Measurements from ENCODE around the gene REXO2. TPM values are rescaled to one million over a fixed set of nuclear protein-coding genes. Genes with fewer than 3 reads are reported as not detected.

Gene REXO2
- 94.3 and 95.7 TPM in 2 replicates for total RNA-seq (2014; rRNA removed; shearing (Covaris generic))

DNA sequence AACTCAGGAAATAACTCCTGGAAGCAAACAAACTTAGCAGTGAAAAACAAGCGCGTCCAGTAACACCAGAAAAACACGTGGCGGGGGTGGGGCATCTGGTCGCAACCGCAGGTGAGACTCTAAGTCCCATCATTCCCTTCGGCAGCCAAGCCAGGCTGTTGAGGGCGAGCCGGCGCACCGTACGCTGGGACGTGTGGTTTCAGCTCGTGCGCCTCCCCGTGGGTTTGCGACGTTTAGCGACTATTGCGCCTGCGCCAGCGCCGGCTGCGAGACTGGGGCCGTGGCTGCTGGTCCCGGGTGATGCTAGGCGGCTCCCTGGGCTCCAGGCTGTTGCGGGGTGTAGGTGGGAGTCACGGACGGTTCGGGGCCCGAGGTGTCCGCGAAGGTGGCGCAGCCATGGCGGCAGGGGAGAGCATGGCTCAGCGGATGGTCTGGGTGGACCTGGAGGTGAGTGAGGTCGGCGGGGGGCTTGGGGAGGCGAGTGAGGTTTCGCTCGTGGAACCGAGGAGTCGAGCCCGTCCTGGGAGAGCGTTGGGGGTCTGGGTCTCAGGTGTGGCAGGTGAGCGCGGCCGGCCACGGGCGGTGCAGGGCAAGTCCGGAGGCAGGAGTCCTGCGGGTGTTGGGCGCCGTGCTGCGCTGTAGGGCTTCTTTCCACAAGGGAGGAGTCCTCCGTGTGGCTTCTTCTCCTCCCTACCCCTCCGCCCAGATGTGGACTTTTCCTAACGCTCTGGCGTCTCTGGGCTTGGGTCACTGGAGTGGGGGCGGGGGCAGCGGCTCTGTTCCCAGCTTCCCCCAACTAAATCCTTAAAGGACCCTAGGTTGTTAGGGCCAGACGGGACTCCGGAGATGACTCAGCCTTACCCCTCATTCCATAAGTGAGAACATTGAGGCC lies at the start of gene REXO2:
TSS of gene REXO2 (plus strand) at position 239 of the 892 bp plus-strand sequence. CDS start at position 301, 62 bp downstream.
- DNase-seq (ENCODE audit: low spot score): peak; percentile 98

DNA sequence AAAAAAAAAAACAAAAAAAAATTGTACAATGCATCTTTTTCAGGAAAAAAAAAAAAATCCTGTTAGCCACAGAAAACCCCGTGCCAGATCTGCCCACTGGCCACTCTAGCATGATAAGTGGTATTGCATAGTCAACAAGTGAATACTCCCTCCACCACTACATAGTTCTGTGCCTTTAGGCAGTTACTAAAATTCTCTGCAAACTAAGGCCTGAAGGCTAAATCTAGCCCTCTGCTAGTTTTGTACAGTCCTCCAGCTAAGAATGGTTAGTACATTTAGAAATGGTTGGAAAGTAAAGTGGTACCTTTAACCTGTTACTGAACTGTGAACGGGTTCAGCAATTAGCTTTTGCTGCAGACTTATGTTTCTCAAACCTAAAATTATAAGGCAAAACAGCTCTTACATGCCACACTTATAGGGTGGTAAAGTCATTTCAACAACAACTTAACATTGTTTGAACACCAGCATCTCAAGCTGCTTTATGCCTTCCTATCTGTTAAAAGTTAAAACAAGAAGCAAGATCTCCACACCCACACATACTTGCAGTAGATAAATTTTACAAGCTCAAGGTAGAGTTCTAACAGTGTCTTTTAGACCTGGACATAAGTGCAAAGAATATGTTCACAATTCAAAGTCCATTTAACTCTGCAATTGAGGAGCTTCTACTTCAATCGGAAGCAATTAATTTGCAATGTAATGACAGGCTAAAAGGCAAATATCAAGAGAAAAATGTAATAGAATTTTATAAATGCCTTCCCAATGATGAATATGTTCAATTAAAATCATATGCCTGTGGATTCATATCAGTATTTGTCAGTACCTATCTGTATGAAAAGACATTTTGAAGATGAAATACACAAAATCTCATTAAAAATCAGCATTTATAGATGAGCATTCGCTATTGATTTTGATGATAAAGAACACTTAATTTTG lies 46.3 kb upstream of the REXO2 start:
- no peak for DNase-seq (ENCODE audit: low spot score)

DNA sequence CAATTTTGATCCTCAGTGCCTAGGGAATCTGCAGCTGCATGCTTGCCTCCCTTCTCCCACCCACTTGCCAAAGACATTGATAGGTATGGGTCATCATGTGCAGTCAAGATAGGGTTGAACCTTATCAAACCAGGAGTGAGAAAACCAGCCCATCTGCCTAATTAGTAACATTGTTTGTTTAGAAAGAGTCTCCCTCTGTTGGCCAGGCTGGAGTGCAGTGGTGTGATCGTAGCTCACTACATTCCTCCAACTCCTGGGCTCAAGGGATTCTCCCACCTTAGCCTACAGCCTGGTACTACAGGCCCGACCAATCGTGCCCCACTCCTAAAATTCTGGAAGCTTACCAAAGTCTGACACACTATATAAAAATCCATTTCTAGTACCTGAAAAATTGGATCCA lies 43.5 kb upstream of the REXO2 start:
- peak; percentile 48 for DNase-seq (ENCODE audit: low spot score)

DNA sequence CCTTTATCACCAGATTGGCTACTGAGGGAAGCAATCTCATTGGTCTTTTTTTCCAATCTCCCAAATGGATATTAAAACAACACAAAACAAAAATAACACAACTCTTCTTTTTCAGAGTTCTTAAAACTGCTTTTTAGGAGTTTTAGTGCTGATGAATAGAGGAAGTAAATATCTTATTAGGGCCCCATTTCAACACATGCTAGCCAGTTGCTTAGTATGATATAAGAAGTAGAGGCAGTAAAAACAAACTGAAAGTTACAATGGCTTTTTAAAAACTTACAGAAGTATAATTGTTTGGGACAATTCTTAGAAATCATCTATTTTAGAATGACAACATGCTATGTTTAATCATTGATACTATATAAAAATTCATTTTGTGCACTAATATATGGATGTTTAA lies 42.4 kb upstream of the REXO2 start:
- no peak for DNase-seq (ENCODE audit: low spot score)

DNA sequence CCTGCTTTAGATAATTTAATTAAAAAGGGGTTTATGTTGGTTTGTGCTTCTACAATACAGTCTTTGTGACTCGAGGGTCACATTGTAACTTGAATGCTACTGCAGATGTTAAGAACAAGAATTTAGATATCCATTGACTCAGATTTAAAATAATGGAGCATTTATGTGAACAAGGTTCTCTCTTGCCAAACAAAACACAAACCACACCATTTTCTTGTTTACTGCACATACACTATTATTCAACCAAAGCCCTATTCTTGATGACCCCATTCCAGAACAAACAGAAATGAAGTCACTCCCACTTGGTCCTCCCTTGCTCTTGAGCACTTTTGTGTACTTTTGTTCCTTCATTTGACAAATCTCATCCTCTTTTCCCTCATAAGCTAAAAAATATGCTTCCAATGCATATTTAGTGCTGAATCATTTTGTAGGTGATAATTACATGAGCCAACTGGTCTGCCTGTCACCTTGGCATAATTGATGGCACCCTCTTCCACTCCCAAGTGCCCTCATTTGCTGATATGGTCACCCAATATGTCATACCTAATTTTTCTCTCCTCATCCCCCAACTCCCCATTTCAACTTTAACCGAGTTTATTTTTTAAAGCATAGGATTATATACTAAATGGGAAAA lies 41.8 kb upstream of the REXO2 start:
- no peak for DNase-seq (ENCODE audit: low spot score)

DNA sequence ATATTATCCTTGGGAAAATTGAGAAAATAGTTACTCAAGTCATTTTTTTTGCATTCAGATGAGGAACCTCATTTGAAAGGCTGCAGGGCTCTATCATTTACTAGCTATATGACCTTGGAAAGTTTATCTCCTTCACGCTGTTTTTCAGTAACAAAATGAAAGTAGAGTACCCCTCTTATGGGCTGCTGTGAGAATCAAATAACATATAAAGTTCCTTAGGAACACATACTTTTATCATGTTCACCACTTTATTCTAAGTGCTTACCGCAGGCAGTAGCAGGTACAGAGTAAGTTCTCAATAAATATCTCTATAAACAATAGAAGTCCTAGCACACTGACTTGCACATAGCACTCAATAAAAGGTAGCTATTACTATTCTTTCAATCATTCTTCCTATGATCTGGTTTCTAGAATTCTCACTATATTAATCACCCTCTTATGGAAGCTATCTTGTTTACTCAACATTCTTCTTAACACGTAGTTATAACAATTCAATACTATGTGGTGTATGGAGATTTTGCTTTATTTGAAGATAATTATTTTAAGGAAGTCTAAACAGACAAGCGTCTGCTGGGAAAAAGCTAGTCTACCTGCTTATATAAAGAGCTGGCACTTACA lies 40.9 kb upstream of the REXO2 start:
- no peak for DNase-seq (ENCODE audit: low spot score)

DNA sequence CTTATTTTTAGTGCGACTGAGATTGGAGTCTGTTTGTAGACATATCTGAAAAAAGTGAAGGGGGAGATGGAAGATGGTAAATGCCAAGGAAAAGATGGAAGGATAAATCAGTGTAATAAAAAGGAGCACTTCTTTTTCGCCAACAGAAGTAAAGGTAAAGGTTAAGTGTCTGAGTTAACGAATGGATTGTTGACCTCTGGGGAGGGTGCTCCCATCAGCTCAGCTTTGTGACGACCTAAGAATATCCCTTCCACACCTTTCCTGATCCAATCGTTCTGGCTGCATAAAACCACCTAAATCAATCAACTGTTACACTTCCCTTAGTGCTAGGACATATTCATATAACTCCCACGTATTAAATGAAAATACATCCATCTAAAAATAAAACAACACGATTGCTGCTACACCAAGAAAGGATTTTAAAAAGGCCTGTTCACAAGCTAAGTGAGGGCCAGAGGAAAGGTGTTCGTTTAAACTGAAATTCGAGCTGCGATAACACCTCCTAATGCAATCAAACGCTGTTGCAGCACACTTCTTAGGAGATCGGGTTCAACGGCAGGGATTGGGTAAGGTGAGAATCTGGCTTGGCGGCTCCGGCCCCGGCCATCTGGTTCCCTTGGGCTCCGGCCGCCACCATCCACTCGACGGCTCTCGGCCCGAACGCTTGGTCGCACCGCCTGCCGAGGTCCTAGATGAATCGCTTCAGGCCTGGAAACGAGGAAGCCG lies 39.6 kb upstream of the REXO2 start:
- DNase-seq (ENCODE audit: low spot score): peak; percentile 85

DNA sequence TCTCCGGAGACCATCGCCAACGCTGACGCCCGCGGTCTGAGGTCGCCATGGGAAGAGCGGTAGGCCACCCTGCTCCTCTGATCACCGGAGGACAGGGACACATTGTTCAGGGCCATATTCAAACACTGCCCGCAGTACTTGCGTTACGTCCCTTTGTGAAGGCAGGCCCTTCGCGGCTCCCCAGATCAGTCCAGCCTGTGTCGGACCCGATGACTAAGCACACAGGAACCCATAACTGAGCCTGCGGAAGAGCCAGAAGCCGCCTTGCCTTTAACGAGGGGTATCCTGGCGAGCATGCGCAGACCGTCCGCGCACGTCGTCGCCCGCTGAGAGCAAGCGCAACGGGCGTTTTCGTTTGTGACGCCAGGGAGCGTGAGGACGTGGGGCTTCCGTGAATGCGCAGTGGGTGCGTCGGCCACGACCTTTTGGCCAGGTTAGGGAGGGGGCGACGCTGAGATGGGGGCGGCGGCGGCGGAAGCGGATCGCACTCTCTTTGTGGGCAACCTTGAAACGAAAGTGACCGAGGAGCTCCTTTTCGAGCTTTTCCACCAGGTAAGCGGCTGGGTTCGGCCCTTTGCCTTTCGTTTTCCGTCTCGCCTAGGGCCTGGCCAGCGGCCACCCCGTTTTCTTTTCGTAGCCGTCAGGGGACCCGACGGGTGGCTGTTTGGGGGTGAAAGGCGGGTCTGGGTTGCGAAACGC lies 38.9 kb upstream of the REXO2 start, which contains the start of the genes C11orf71 and RBM7:
TSS of gene C11orf71 (minus strand) at position 296 of the 699 bp plus-strand sequence. CDS start at position 116, 180 bp downstream.
TSS of gene RBM7 (plus strand) at position 451 of the 699 bp plus-strand sequence. CDS start at position 457, 6 bp downstream.
- DNase-seq (ENCODE audit: low spot score): peak; percentile 99

DNA sequence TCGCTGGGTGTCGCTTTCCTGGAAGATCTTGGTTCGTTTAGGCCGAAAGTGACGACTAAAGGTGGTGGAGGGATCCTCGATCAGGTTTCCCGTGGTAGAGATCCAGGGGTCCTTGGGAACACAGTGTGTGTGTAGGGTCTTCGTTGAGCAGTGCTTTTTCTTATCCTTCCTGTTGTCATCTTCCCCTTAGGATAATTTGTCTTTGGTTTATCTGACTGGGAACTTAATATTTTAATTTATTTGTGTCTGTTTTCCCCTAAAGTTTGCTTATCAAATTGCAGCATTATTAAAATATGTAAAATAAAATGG lies 38.4 kb upstream of the REXO2 start:
- DNase-seq (ENCODE audit: low spot score): no peak

DNA sequence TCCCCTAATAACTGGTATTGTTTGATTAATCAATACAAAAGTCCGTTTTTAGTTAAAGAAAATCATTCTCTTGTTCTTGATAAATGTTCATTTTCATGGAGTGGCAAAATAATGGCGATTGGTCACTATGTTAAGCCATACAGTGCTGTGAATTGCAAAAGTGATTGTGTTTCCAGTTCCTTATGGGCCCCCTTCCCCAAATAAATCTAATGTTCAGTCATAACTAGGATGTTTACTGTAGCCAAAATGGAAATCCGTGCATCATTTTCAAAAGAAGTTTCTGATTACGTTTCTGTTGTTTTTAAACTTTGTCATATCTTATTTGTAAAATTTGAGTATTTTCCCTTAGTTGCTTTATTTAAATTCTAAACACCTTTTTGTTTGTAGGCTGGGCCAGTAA lies 38.0 kb upstream of the REXO2 start:
- DNase-seq (ENCODE audit: low spot score): peak; percentile 40

DNA sequence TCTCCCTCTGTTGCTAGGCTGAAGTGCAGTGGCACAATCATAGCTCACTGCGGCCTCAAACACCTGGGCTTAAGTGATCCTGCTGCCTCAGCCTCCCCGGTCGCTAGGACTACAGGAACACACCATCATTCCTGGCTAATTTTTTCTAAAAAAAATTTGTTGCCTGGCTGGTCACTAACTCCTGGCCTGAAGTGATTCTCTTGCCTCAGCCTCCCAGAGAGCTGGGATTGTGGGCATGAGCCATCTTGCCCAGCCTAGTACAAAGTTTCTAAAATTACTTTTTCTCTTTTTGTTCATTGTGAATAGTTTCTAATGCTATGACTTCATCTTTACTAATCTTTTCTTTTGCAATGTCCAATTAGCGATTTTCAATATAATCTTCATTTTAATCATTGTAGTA lies 26.3 kb upstream of the REXO2 start:
- no peak for DNase-seq (ENCODE audit: low spot score)

DNA sequence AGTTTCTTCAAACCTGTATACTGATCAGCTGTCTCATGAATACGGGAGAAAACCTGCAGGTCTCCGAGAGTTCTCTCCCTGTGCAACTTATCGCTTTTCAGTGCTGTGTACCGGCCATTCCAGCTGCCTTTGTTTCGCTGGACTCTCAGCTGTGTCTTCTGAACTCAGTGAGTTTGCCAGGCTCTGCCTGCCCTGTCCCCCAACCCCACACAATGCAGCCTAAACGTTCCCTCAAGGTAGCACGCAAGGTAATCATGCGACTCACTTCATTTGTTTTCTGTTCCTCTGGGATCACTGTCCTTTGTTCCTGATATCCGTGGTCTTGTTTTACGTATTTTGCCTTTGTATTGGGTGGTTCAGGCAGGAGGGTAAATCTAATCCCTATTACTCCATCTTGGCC lies 25.3 kb upstream of the REXO2 start:
- no peak for DNase-seq (ENCODE audit: low spot score)

DNA sequence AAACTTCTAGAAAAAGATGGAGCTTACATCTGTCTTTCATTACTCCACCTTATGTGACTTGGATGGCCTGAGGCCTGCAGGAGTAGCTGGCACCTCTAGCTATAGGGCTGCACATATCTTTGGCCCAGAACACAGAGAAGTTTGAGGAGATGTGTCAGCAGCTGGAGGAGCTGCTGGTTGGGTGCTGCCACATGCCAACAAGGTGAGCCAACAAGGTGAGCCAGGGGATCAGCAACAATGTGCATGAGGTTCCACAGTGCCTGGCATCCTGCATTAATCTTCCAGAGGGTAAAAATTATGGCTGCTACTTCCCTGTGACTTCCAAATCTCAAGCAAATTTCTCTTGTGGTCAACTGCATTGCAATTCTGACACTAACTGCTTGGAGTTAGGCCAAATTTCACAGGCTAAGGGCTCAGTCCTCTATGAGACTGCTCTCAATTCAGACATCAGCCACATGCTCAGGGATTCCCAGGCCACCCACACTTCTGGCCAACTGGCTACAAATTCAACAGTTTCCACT lies 22.8 kb upstream of the REXO2 start:
- DNase-seq (ENCODE audit: low spot score): no peak

DNA sequence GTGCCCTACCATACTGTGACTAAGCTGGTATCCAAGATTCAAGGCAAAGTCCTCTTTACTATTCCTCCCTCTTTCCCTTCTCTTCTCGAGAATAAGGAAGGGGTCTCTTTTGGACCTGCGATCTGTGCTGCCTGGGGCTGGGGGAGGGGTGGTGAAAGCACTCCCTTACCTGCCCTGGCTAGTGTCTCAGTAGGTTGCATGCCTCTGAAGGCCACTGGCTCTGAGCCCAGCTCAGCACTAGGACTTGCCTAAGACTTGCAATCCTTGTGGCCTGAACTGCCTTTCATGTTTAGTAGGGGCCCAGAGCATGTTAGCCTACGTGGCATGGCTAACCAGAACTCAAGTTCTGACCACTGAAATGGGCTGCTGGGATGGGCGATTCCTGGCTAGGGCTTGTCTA lies 13.0 kb upstream of the REXO2 start:
- DNase-seq (ENCODE audit: low spot score): no peak

DNA sequence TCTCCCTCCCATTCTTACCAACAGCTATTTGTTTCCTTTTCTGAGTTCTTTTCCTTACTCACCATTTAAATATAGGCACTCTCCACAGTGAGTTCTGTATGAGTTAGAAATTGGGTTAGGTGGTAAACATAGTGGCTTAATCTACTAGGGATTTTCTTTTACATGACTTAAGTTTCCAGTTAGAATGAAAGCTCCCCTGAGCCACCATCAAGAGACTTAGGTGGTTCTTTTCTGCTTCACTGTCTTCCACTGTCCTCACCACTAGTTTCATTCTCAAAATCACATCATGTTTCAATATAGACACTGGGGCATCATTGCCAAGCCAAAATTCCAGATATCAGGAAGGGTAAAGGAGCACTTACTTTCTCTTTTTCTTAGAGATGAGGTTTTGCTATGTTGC lies 9.0 kb upstream of the REXO2 start:
- no peak for DNase-seq (ENCODE audit: low spot score)

DNA sequence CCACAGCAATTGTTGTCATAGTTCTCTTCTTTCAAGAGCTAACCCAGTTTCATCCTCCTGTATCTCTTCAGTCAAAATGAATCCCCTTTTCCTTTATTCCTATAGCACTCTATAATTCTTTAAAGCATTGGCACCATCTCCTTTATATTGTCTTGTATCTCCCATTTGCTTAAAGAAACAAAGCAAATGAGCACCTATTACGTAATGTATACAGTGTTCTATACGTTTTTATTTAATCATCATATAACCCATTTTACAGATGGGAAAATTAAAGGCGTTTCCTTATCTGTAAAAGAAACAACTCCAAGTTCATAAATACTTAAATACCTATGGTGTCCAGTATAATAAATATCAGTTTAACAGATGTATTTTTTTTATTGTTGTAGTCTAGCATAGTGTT lies 6.4 kb upstream of the REXO2 start:
- no peak for DNase-seq (ENCODE audit: low spot score)

DNA sequence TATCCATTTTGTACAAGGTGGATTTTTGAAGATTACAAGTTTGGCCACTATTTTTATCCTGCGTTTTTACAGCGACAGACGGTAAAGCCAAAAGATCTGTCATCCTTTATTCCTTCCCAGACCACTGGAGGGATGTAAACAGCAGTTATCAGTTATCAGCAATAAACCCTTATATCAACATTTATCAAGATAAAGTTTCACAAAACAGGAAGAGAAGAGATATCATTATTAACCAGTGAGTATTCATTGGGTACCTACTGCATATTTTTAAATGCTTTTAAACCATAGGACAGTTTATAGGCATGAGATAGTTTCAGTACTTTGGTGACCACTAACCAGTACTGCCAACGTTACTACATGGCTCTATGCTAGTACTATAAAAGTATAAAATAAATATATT lies 5.9 kb upstream of the REXO2 start:
- DNase-seq (ENCODE audit: low spot score): no peak

DNA sequence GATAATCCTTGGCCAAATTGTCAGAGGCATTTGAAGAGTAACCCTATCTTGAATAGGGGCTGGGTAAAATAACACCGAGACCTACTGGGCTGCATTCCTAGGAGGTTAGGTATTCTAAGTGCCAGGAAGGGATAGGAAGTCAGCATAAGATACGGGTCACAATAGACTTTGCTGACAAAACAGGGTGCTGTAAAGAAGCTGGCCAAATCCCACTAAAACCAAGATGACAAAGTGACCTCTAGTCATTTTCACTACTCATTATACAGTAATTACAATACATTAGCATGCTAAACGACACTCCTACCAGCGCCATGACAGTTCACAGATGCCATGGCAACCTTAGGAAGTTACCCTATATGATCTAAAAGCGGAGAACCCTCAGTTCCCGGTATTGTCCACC lies 964 bp upstream of the REXO2 start:
- peak; percentile 8 for DNase-seq (ENCODE audit: low spot score)

DNA sequence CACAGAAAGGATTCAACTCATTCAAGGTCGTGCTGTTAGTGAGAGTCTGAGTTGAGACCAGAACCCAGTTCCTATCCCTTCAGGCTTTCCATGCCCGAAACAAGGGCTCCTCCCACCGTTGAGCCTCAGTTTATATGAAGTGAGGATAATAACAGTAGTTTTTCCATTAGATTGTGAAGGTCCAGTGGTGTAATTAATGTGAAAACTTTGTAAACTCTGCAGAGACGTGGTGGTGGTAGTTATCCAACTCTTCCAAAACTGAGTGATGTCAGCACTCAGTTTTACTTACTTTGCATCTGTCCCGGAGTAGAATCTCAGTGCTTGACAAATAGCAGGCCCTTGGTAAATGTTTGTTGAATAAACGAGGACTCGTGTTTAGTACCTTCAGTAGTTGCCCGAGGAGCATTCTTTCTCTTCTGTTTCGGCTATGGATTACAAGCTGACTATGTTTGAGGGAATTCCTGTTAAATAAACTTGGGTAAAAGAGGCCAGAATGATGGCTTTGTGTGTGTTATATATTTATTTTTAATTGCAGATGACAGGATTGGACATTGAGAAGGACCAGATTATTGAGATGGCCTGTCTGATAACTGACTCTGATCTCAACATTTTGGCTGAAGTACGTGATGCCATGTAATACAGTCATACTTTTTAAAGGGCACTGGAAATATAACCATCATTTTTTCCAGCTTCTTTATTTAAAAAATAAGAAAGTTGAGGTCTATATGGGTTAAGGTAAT lies 1.0 kb downstream of the REXO2 start:
- no peak for DNase-seq (ENCODE audit: low spot score)

Data from HT-29 (cell line).